Activated CD4-positive, alpha-beta T cell treated with anti-CD3 and anti-CD28 coated beads, Interleukin-2, Interleukin-4, amounts not matched to agents 100 ng/mL and 50 ng/mL, durations not matched to agents 16 hours and 8 hours (primary cell): ENCODE results near the gene PPM1D.
"Not testable (repeated sequence)": the region's sequence is repeated elsewhere in the genome, so short reads cannot be mapped to it uniquely, and the experiment has no call there.

Experiments
- DNase-seq: peaks from one replicate; pipeline ENCODE4 v3.0.0-alpha.2; 2020; ENCODE audit warnings: low spot score

PPM1D gene

GRCh38 chr17:60594170-60594569 lies 5.8 kb upstream of the PPM1D start:
- not testable (repeated sequence) for DNase-seq

- DNase-seq = no peak
These were observed 5.3 kb upstream of the PPM1D start for GRCh38 chr17:60594734-60595133.

GRCh38 chr17:60597297-60597696 lies 2.7 kb upstream of the PPM1D start:
- no peak for DNase-seq

- no peak for DNase-seq
These were observed 1.8 kb upstream of the PPM1D start for GRCh38 chr17:60598001-60598736.

GRCh38 chr17:60599220-60599619 lies 773 bp upstream of the PPM1D start:
- no peak for DNase-seq

GRCh38 chr17:60600490-60601446 lies 775 bp downstream of the PPM1D start:
- DNase-seq = peak; percentile 68

GRCh38 chr17:60601447-60602384 lies 1.7 kb downstream of the PPM1D start:
- DNase-seq = peak; percentile 64

GRCh38 chr17:60602385-60602742 lies 2.4 kb downstream of the PPM1D start:
- no peak for DNase-seq

- DNase-seq = no peak
These were observed 2.9 kb downstream of the PPM1D start for GRCh38 chr17:60602871-60603270.

- DNase-seq = not testable (repeated sequence)
These were observed 3.5 kb downstream of the PPM1D start for GRCh38 chr17:60603477-60603876.

GRCh38 chr17:60604686-60605334 lies 4.8 kb downstream of the PPM1D start:
- DNase-seq = no peak

- no peak for DNase-seq
These were observed 6.0 kb downstream of the PPM1D start for GRCh38 chr17:60606036-60606435.

GRCh38 chr17:60610473-60610872 lies 10.5 kb downstream of the PPM1D start:
- DNase-seq = no peak

- DNase-seq = not testable (repeated sequence)
These were observed 11.3 kb downstream of the PPM1D start for GRCh38 chr17:60611321-60611720.

GRCh38 chr17:60613325-60613724 lies 13.3 kb downstream of the PPM1D start:
- DNase-seq = no peak

- not testable (repeated sequence) for DNase-seq
These were observed 13.8 kb downstream of the PPM1D start for GRCh38 chr17:60613796-60614195.

GRCh38 chr17:60614247-60614646 lies 14.3 kb downstream of the PPM1D start:
- not testable (repeated sequence) for DNase-seq

GRCh38 chr17:60615108-60615507 lies 15.1 kb downstream of the PPM1D start:
- no peak for DNase-seq

- no peak for DNase-seq
These were observed 15.8 kb downstream of the PPM1D start for GRCh38 chr17:60615840-60616239.

GRCh38 chr17:60618080-60618479 lies 18.1 kb downstream of the PPM1D start:
- DNase-seq = no peak

GRCh38 chr17:60618854-60619526 lies 19.0 kb downstream of the PPM1D start:
- no peak for DNase-seq
